IMR-90 (cell line): Measurements from ENCODE around the gene PPP6R3. TPM values are rescaled to one million over a fixed set of nuclear protein-coding genes. Genes with fewer than 3 reads are reported as not detected.

Experiments used
- ATAC-seq: fragments of 200-7000 bp; cut with Tn5 transposase; 2 replicates; pipeline ENCODE4 v1.9.1; 2020; ENCODE audit warnings: low read depth, mild to moderate bottlenecking, moderate library complexity
- BruUV-seq: library from RNA; stranded (reverse); fragments of 400-500 nt; replicated peaks from 2 replicates; lab custom pipeline; 2021; lab: Mats Ljungman, UMichigan
- CTCF ChIA-PET: fragments of 300-600 bp; formaldehyde crosslinking; extraction: SDS; loops from one replicate; lab custom pipeline; 2021; ENCODE audit warnings: antibody characterized with exemption; lab: Yijun Ruan, JAX
- POLR2A ChIA-PET: fragments of 300-600 bp; sonication (Branson Sonifier 250); formaldehyde crosslinking; loops from one replicate; lab custom pipeline; 2022; ENCODE audit warnings: antibody characterized with exemption; ENCODE audit not compliant: unreplicated experiment; lab: Charles Lee
- DNase-seq: peaks from one replicate; pipeline ENCODE4 v3.0.0; 2013
- H2AFZ ChIP-seq: replicated peaks from 2 replicates; pipeline ENCODE3; 2013; ENCODE audit warnings: low read length, mild to moderate bottlenecking; ENCODE audit not compliant: poor library complexity
- H2AK5ac ChIP-seq: 2 replicates; pipeline ENCODE4 v1.6.1; 2013; ENCODE audit warnings: low read depth, low read length, inconsistent platforms
- H2AK9ac ChIP-seq: replicated peaks from 2 replicates; pipeline ENCODE3; 2013; ENCODE audit warnings: mild to moderate bottlenecking, low read depth, low read length, moderate library complexity; ENCODE audit not compliant: poor library complexity
- H2BK120ac ChIP-seq: 2 replicates; pipeline ENCODE4 v1.6.1; 2013; ENCODE audit warnings: low read depth, low read length, inconsistent platforms
- H2BK15ac ChIP-seq: 3 replicates; pipeline ENCODE4 v1.6.1; 2013; ENCODE audit warnings: low read depth, low read length, inconsistent platforms
- H2BK20ac ChIP-seq: 2 replicates; pipeline ENCODE4 v1.6.1; 2013; ENCODE audit warnings: low read depth, mild to moderate bottlenecking, inconsistent platforms, low read length, moderate library complexity
- H2BK5ac ChIP-seq: 2 replicates; pipeline ENCODE4 v1.6.1; 2013; ENCODE audit warnings: mild to moderate bottlenecking, low read depth, low read length, inconsistent platforms; ENCODE audit not compliant: poor library complexity, severe bottlenecking
- H3K14ac ChIP-seq: replicated peaks from 2 replicates; pipeline ENCODE4 v1.6.1; 2013; ENCODE audit warnings: low read depth, low read length, inconsistent platforms
- H3K18ac ChIP-seq: 2 replicates; pipeline ENCODE4 v1.6.1; 2013; ENCODE audit warnings: low read depth, low read length, control low read depth
- H3K23ac ChIP-seq: 2 replicates; pipeline ENCODE4 v1.6.1; 2013; ENCODE audit warnings: low read depth, low read length, inconsistent platforms
- H3K27ac ChIP-seq: 2 replicates; pipeline ENCODE4 v1.5.1; 2013; ENCODE audit warnings: mild to moderate bottlenecking, control low read depth, low read length; ENCODE audit not compliant: insufficient read depth
- H3K27me3 ChIP-seq: 2 replicates; pipeline ENCODE4 v1.6.1; 2013; ENCODE audit warnings: low read length; ENCODE audit not compliant: control insufficient read depth, insufficient read depth
- H3K36me3 ChIP-seq: 2 replicates; pipeline ENCODE4 v1.6.1; 2013; ENCODE audit warnings: low read length, mixed read lengths; ENCODE audit not compliant: control insufficient read depth, insufficient read depth
- H3K4ac ChIP-seq: 2 replicates; pipeline ENCODE4 v1.6.1; 2013; ENCODE audit warnings: low read depth, low read length, inconsistent platforms
- H3K4me1 ChIP-seq: 2 replicates; pipeline ENCODE4 v1.6.1; 2013; ENCODE audit warnings: low read length, mixed read lengths; ENCODE audit not compliant: control insufficient read depth, insufficient read depth
- H3K4me2 ChIP-seq: 2 replicates; pipeline ENCODE4 v1.6.1; 2013; ENCODE audit warnings: low read depth, mild to moderate bottlenecking, control low read depth, low read length, moderate library complexity
- H3K4me3 ChIP-seq: 2 replicates; pipeline ENCODE4 v1.5.1; 2013; ENCODE audit warnings: low read depth, mild to moderate bottlenecking, control low read depth, low read length, moderate library complexity; ENCODE audit not compliant: insufficient read depth
- H3K56ac ChIP-seq: 2 replicates; pipeline ENCODE4 v1.6.1; 2013; ENCODE audit warnings: low read length, inconsistent platforms; ENCODE audit not compliant: insufficient read depth; ENCODE audit errors: extremely low read depth
- H3K79me1 ChIP-seq, 2 experiments: 2 replicates each; pipeline ENCODE4 v1.6.1; 2013; ENCODE audit warnings: low read length in 2 of 2, inconsistent platforms in 1 of 2, low read depth in 1 of 2
- H3K9ac ChIP-seq: 2 replicates; pipeline ENCODE4 v1.6.1; 2013; ENCODE audit warnings: low read depth, low read length, control low read depth
- H3K9me1 ChIP-seq: 2 replicates; pipeline ENCODE4 v1.6.1; 2013; ENCODE audit warnings: low read length, inconsistent platforms; ENCODE audit not compliant: insufficient read depth
- H3K9me3 ChIP-seq: 2 replicates; pipeline ENCODE4 v1.6.1; 2013; ENCODE audit warnings: low read length; ENCODE audit not compliant: control insufficient read depth, insufficient read depth
- H4K20me1 ChIP-seq: 2 replicates; pipeline ENCODE4 v1.6.1; 2013; ENCODE audit warnings: low read length, inconsistent platforms; ENCODE audit not compliant: insufficient read depth
- H4K5ac ChIP-seq: 2 replicates; pipeline ENCODE4 v1.6.1; 2013; ENCODE audit warnings: mild to moderate bottlenecking, low read depth, low read length, control low read depth
- H4K8ac ChIP-seq, 2 experiments: 2 replicates each; pipeline ENCODE4 v1.6.1; 2013; ENCODE audit warnings: low read depth in 2 of 2, low read length in 2 of 2, control low read depth in 1 of 2, inconsistent platforms in 1 of 2
- H4K91ac ChIP-seq: 2 replicates; pipeline ENCODE4 v1.6.1; 2013; ENCODE audit warnings: low read depth, low read length, inconsistent platforms; ENCODE audit not compliant: insufficient read depth
- MXI1 ChIP-seq: IDR thresholded peaks from 2 replicates; pipeline ENCODE4 v1.6.1; 2012; ENCODE audit warnings: low read depth, mild to moderate bottlenecking, low read length, moderate library complexity, borderline replicate concordance
- POLR2A ChIP-seq: IDR thresholded peaks from 2 replicates; pipeline ENCODE4 v1.6.1; 2012; ENCODE audit warnings: mild to moderate bottlenecking, low read depth, low read length
- WGBS, 2 experiments: methylation state at CpG; one replicate each; pipeline versions ENCODE4 v1.1.5 to v1.1.7; 2013; ENCODE audit warnings: missing lambda C conversion rate in 2 of 2; ENCODE audit not compliant: insufficient read length in 1 of 2; ENCODE audit errors: extremely low coverage in 2 of 2; 5-methylcytosine and 5-hydroxymethylcytosine counted together
- dilution Hi-C: fragments of 300-500 bp; cut with HindIII; formaldehyde crosslinking; loops from one replicate; pipeline ENCODE4 v1.14.3; 2018; ENCODE audit warnings: low sequenced_read_pairs; ENCODE audit not compliant: unreplicated experiment
- in situ Hi-C: fragments of 300-500 bp; cut with MboI; formaldehyde crosslinking; loops from 3 replicates; pipeline ENCODE4 v1.14.3; 2019; ENCODE audit warnings: low sequenced_read_pairs, inconsistent platforms, mixed read lengths
- intact Hi-C: fragments of 100-400 bp; cut with micrococcal nuclease; formaldehyde crosslinking; loops from 2 replicates; pipeline ENCODE4 v1.10.0; 2022
- polyA plus RNA-seq, 3 experiments: library from polyadenylated mRNA; depleted of rRNA; stranded (reverse); fragments of >200 nt; gene quantifications; 2 replicates each; pipeline ENCODE4 v1.2.3, GENCODE V29; 2012; ENCODE audit warnings: low replicate concordance in 1 of 3
- total RNA-seq: library from RNA; depleted of rRNA; stranded (reverse); fragments of >200 nt; gene quantifications from 2 replicates; pipeline ENCODE4 v1.2.3, GENCODE V29; 2012

Gene PPP6R3
- total and polyA plus RNA-seq, 2 of the 4 experiments (the other 2 are of a cell fraction) = 29.0 to 123 TPM

DNA sequence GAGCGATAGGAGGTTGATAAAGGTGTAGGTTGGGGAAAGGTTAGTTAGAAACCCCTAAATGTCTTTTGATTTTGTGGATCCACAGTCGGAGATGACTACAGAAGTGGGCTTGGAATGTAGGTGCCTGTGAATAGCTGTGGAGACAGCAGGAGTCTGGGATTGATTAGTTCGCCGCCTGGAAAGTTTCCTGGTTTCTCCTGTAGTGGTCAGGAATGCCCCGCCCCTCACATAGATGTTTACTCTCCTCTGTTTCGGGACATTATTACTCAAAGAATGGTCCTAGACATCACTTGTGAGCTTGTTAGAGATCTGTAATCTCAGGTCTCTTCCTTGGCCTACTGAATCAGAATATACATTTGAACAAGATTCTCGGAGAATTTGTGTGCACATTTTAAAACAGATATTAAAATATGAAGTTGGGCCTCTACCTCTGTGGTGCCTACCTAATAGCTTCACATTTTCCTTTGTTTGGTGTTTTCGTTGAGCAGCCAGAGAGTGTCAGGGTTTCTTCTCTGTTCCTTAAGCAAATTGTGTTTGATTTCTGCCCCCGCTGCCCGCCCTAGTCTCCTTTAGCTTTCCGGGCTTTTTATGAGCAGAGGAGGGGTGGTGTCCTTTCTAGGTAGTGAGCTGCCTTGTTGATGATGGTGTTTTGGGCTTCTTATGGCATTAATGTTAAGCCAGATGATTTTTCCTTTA, 89.4 kb downstream of the PPP6R3 start:
- DNase-seq = no peak
- ChIA-PET CTCF (interaction anchor here (0.6 kb wide), 1 partner anchor 223 kb away, joined by 3 read pairs; no protein-coding TSS in a partner anchor), POLR2A (no interaction called here)

More for the DNA sequence above, 89.4 kb downstream of the PPP6R3 start:
- peaks cover 29% of the 10 kb centered on the region; the same call in 1 of the 2 replicates for H4K20me1 ChIP-seq
- H3K27ac ChIP-seq = no peak overlapping the region
- peaks cover 30% of the 10 kb centered on the region for H3K36me3 ChIP-seq
- no peak for ATAC-seq
- H4K8ac ChIP-seq = no peak overlapping the region
- no peak overlapping the region for H2BK120ac ChIP-seq
- no peak overlapping the region for H4K5ac ChIP-seq
- peaks cover 61 to 75% of the 10 kb centered on the region in 2 experiments for H3K79me1 ChIP-seq
- H3K23ac ChIP-seq = no peak overlapping the region
- dilution Hi-C loops (no loop called here), in situ Hi-C loops (no loop called here), intact Hi-C loops (no loop called here)
- H2BK5ac ChIP-seq = no peak overlapping the region
- no peak overlapping the region for H3K14ac ChIP-seq
- H3K56ac ChIP-seq = no peak overlapping the region
- H3K9me3 ChIP-seq = no peaks in the 10 kb centered on the region
- H3K4me2 ChIP-seq = no peak overlapping the region
- peaks cover 17% of the 10 kb centered on the region for H3K9me1 ChIP-seq
- no peak overlapping the region for H3K4me3 ChIP-seq
- H2AFZ ChIP-seq = no peak overlapping the region
- H3K18ac ChIP-seq = no peak overlapping the region
- no peak overlapping the region for H3K9ac ChIP-seq
- 100% methylated on average over 1 of the region's 11 CpGs; no CpG with 5 or more reads in 1 of the 2 experiments for WGBS, 2 experiments
- no peak overlapping the region for H2AK9ac ChIP-seq
- no peak overlapping the region for H3K4ac ChIP-seq
- H2AK5ac ChIP-seq = no peak overlapping the region
- H3K4me1 ChIP-seq = peaks cover 5% of the 10 kb centered on the region
- H2BK20ac ChIP-seq = no peak overlapping the region
- no peaks in the 10 kb centered on the region for H3K27me3 ChIP-seq
- TF ChIP-seq MXI1 = no peak
- TF ChIP-seq POLR2A = no peak
- no TSS peak for BruUV-seq
- no peak overlapping the region for H2BK15ac ChIP-seq
- H4K91ac ChIP-seq = no peak overlapping the region
